Renal cortex interstitium (tissue), 11 donors: ENCODE data around the gene NPSR1. TPM values are rescaled to one million over a fixed set of nuclear protein-coding genes. Genes with fewer than 3 reads are reported as not detected.

Source experiments
- DNase-seq, 11 donors: peaks; one replicate each; pipeline ENCODE4 v3.0.0-alpha.2; 2013; ENCODE audit warnings: low read depth in 9 of 11, low spot score in 4 of 11; ENCODE audit errors: extremely low read depth in 1 of 11
- polyA plus RNA-seq, 3 donors: library from polyadenylated mRNA; unstranded; fragments of 120-200 nt; gene quantifications; one replicate each; pipeline ENCODE4 v1.2.1, GENCODE V29; 2013; ENCODE audit not compliant: insufficient read length in 3 of 3

NPSR1 gene
- polyA plus RNA-seq, 3 donors = 0.21 TPM; not detected in 2

GRCh38 chr7:34709771-34710170, 51.8 kb downstream of the NPSR1 start:
- no peak for DNase-seq

GRCh38 chr7:34718867-34719266, 60.8 kb downstream of the NPSR1 start:
- DNase-seq = no peak

- DNase-seq = no peak
Measured at GRCh38 chr7:34719636-34720035, 61.6 kb downstream of the NPSR1 start.

- DNase-seq = no peak
Measured at GRCh38 chr7:34720289-34720688, 62.3 kb downstream of the NPSR1 start.

- DNase-seq = no peak
Measured at GRCh38 chr7:34723338-34723737, 65.3 kb downstream of the NPSR1 start.

GRCh38 chr7:34723866-34724490, 66.0 kb downstream of the NPSR1 start:
- DNase-seq = no peak

GRCh38 chr7:34726221-34726620, 68.2 kb downstream of the NPSR1 start:
- no peak for DNase-seq

- no peak for DNase-seq
Measured at GRCh38 chr7:34727464-34727995, 69.5 kb downstream of the NPSR1 start.

- DNase-seq = no peak
Measured at GRCh38 chr7:34728156-34728555, 70.1 kb downstream of the NPSR1 start.

- no peak for DNase-seq
Measured at GRCh38 chr7:34734771-34735170, 76.8 kb downstream of the NPSR1 start.

- no peak for DNase-seq
Measured at GRCh38 chr7:34735526-34735925, 77.5 kb downstream of the NPSR1 start.

- no peak for DNase-seq
Measured at GRCh38 chr7:34739651-34740300, 81.8 kb downstream of the NPSR1 start.

GRCh38 chr7:34740840-34741239, 82.8 kb downstream of the NPSR1 start:
- no peak for DNase-seq

- no peak for DNase-seq
Measured at GRCh38 chr7:34747176-34747781, 89.3 kb downstream of the NPSR1 start.

- peak in 1 of 11 donors; percentile 42 for DNase-seq
Measured at GRCh38 chr7:34747867-34748727, 90.1 kb downstream of the NPSR1 start.

GRCh38 chr7:34748728-34749089, 90.7 kb downstream of the NPSR1 start:
- no peak for DNase-seq

- DNase-seq = no peak
Measured at GRCh38 chr7:34749446-34749845, 91.4 kb downstream of the NPSR1 start.

- DNase-seq = no peak
Measured at GRCh38 chr7:34750209-34750608, 92.2 kb downstream of the NPSR1 start.

- no peak for DNase-seq
Measured at GRCh38 chr7:34750636-34751035, 92.6 kb downstream of the NPSR1 start.
